Measurements from ENCODE around the gene TMEM266. TPM values are rescaled to one million over a fixed set of nuclear protein-coding genes. Genes with fewer than 3 reads are reported as not detected.

Gene TMEM266
- total RNA-seq, 2 experiments from 2014 or later: 0.11 TPM; not detected in 1

DNA sequence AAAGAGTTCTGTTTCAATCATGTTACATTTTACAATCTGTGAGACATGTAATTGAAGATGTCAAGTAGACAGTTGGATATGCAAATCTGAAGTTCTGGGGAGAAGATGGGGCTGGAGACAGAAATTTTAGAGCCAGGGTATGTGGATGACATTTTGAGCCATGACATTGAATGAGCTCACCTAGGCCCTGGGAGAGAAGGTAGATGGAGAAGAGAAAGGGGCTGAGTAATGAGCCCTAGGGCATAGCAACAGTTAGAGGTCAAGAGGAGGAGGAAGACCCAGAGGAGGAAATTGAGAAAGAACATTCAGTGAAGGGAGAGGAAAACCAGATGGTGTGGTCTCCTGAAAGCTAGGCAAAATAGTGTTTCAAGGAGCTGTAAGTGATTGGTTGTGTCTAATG, 15.3 kb downstream of the TMEM266 start:
- intact Hi-C loops (cut with micrococcal nuclease): no loop called here
- H3K4me3 Mint-ChIP-seq: no peak overlapping the region
- DNase-seq (no peak), ATAC-seq (no peak)
- no peaks in the 10 kb centered on the region for H3K9me3 Mint-ChIP-seq
- no peaks in the 10 kb centered on the region for H3K4me1 Mint-ChIP-seq (ENCODE audit: low read depth)
- H3K27ac Mint-ChIP-seq: no peak overlapping the region
- ChIA-PET POLR2A (no interaction called here), CTCF (interaction anchor here (1.0 to 3.1 kb wide), 3 partner anchors 18 to 116 kb away, joined by 3 to 14 read pairs (median 4); no protein-coding TSS in a partner anchor)
- H3K27me3 Mint-ChIP-seq: peaks cover 4% of the 10 kb centered on the region
- H3K36me3 Mint-ChIP-seq (ENCODE audit: low read depth): no peaks in the 10 kb centered on the region
- TF ChIP-seq, protein P1, sequence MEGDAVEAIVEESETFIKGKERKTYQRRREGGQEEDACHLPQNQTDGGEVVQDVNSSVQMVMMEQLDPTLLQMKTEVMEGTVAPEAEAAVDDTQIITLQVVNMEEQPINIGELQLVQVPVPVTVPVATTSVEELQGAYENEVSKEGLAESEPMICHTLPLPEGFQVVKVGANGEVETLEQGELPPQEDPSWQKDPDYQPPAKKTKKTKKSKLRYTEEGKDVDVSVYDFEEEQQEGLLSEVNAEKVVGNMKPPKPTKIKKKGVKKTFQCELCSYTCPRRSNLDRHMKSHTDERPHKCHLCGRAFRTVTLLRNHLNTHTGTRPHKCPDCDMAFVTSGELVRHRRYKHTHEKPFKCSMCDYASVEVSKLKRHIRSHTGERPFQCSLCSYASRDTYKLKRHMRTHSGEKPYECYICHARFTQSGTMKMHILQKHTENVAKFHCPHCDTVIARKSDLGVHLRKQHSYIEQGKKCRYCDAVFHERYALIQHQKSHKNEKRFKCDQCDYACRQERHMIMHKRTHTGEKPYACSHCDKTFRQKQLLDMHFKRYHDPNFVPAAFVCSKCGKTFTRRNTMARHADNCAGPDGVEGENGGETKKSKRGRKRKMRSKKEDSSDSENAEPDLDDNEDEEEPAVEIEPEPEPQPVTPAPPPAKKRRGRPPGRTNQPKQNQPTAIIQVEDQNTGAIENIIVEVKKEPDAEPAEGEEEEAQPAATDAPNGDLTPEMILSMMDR (IDR thresholded peaks at IDR 0.05): no peak

DNA sequence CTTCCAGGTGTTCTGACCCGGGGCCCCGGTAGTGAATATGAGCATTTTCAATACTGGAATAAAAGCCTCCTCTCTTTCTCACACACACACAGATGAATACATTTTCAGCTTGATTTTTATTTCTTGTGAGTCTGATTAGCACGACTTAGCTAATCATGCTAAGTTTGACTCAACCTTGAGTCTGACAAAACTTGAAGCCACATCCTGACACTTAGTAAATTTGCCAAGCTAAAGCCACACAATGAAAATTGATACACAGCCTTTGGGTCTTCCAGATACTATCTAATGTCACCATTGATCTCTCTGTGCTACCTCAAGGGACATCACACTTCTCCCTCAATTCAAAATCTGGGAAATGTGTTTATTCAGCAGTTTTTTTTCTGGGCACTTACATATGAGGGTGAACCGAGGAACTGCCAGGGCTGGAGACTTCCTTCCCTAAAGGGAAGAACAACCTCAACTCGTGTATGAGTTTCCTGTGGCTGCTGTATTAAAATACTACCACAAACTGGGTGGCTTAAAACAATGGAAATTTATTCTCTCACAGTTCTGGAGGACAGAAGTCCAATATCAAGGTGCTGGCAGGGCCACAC, 18.6 kb downstream of the TMEM266 start:
- CTCF ChIA-PET: no interaction called here
- H3K9me3 Mint-ChIP-seq: no peaks in the 10 kb centered on the region
- no peak overlapping the region for H3K4me3 Mint-ChIP-seq
- TF ChIP-seq, protein P1 (IDR thresholded peaks at IDR 0.05): no peak
- peaks cover 5% of the 10 kb centered on the region for H3K27me3 Mint-ChIP-seq
- POLR2A ChIA-PET: no interaction called here
- intact Hi-C loops (cut with micrococcal nuclease): no loop called here
- ATAC-seq (no peak), DNase-seq (no peak)
- H3K27ac Mint-ChIP-seq: no peak overlapping the region
- H3K36me3 Mint-ChIP-seq (ENCODE audit: low read depth): no peaks in the 10 kb centered on the region
- H3K4me1 Mint-ChIP-seq (ENCODE audit: low read depth): no peaks in the 10 kb centered on the region

DNA sequence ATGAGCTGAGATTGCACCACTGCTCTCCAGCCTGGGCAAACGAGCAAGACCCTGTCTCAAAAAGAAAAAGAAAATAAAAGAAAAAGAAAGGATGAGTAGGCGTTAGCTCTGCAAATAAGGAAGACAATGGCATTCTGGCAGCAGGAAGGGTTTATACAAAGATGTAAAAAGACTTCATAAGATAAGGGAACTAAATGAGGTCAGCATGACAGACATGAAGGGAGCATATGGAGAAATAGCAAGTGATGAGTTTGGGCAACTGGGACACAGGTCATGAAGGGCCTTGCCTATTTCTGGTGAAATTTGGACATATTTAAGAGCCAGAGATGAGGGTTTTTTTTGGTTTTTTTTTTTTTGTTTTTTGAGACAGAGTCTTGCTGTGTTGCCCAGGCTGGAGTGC, 24.5 kb downstream of the TMEM266 start:
- Mint-ChIP-seq H3K4me1 (ENCODE audit: low read depth) (no peaks in the 10 kb centered on the region), H3K27me3 (peaks cover 22% of the 10 kb centered on the region), H3K27ac (no peak overlapping the region), H3K36me3 (ENCODE audit: low read depth) (no peaks in the 10 kb centered on the region), H3K4me3 (no peak overlapping the region), H3K9me3 (no peaks in the 10 kb centered on the region)
- intact Hi-C loops (cut with micrococcal nuclease): no loop called here
- no peak for ATAC-seq
- TF ChIP-seq, protein P1 (IDR thresholded peaks at IDR 0.05): no peak
- POLR2A ChIA-PET: interaction anchor here (0.7 kb wide), 1 partner anchor 13 kb away, joined by 4 read pairs; no protein-coding TSS in a partner anchor
- CTCF ChIA-PET: interaction anchor here (0.6 kb wide), 1 partner anchor 1335 kb away, joined by 3 read pairs; the partner anchor contains the start of gene PEAK1
- DNase-seq: no peak

DNA sequence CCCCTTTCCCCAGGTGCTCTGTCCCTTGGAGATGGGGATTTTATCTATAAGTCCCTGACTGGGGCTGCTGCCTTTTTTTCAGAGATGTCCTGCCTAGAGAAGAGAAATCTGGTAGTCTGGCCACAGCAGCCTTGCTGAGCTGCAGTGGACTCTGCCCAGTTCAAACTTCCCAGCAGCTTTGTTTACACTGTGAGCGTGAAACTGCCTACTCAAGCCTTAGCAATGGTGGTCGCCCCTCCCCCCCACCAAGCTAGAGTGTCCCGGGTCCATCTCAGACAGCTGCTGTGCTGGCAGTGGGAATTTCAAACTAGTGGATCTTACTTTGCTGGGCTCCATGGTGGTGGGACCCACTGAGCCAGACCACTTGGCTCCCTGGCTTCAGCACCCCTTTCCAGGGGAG, 38.9 kb downstream of the TMEM266 start:
- Mint-ChIP-seq H3K4me3 (no peak overlapping the region), H3K36me3 (ENCODE audit: low read depth) (no peaks in the 10 kb centered on the region), H3K27me3 (peaks cover 53% of the 10 kb centered on the region), H3K9me3 (no peaks in the 10 kb centered on the region), H3K4me1 (ENCODE audit: low read depth) (no peaks in the 10 kb centered on the region), H3K27ac (no peak overlapping the region)
- DNase-seq: no peak
- ChIA-PET CTCF (no interaction called here), POLR2A (no interaction called here)
- ATAC-seq: no peak
- TF ChIP-seq, protein P1 (IDR thresholded peaks at IDR 0.05): no peak
- intact Hi-C loops (cut with micrococcal nuclease): no loop called here

DNA sequence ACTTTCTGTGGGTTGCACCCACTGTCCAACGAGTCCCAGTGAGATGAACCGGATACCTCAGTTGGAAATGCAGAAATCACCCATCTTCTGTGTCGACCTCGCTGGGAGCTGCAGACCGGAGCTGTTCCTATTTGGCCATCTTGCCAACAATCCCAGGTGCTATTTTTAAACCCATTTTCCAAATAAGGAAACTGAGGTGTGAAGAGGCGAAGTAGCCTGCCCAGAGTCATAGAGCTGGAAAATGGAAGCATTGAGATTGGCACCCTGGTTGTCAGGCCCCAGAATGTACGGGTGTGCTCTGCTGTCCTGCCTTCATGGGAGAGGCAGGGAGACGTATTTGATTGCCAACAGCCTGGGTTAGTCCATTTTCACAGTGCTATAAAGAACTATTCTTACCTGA, 39.6 kb downstream of the TMEM266 start:
- no peaks in the 10 kb centered on the region for H3K9me3 Mint-ChIP-seq

More for the DNA sequence above, 39.6 kb downstream of the TMEM266 start:
- peaks cover 48% of the 10 kb centered on the region for H3K27me3 Mint-ChIP-seq
- no peak overlapping the region for H3K27ac Mint-ChIP-seq
- H3K36me3 Mint-ChIP-seq (ENCODE audit: low read depth): no peaks in the 10 kb centered on the region
- H3K4me3 Mint-ChIP-seq: no peak overlapping the region
- CTCF ChIA-PET: no interaction called here
- ATAC-seq (no peak), DNase-seq (no peak)
- TF ChIP-seq, protein P1 (IDR thresholded peaks at IDR 0.05): no peak
- intact Hi-C loops (cut with micrococcal nuclease): no loop called here
- no peaks in the 10 kb centered on the region for H3K4me1 Mint-ChIP-seq (ENCODE audit: low read depth)
- POLR2A ChIA-PET: no interaction called here
